ENCODE measurements around the gene ACTN1. TPM values are rescaled to one million over a fixed set of nuclear protein-coding genes. Genes with fewer than 3 reads are reported as not detected.

ACTN1 gene
- polyA plus RNA-seq, 1 of the 3 experiments (the other 2 are of a cell fraction) = 319 TPM

DNA sequence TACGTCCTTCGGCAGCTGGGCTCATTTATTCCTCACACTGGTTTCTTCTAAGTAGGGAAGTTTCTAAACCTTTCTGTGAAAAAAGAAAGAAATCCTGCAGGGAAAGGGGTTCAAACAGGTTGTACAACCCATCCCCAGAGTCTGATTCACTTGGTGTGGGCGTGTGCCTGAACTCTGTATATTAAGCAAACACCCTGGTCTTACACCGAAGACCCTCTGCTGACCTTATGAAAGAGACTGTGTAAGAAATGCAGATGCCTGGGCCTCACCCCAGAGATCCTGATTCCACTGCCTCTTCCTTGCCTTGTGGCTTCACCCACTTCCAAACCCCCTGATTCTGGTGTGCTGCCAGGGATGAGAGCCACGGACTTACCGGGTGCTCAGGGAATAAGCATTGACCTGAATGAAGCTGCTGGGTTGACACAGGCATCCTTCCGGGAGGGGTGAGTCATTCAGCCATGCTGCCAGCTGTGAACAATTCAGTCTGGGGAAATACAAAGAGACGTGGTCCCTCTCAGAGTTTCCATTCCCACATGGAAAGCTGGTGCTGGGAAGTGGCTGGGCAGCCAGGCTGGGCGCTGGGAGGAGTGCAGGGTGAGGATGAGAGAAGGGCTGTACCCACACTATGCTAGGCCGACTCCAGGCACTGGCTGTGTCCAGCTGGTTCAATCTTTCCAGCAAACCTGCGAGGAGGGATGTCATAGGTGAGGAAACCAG lies 26.5 kb upstream of the ACTN1 start (continued):
- TF ChIP-seq REST (IDR thresholded peaks at IDR 0.05; ENCODE audit: low read depth, low read length) (0 out of 2 replicates have a peak, but pooled peaks have one; percentile 46), NFIC (IDR thresholded peaks at IDR 0.05; ENCODE audit: borderline replicate concordance) (peak; percentile 63; the same call in 1 of the 2 replicates), FOSL2 (IDR thresholded peaks at IDR 0.05; ENCODE audit: borderline replicate concordance, low read depth) (peak; percentile 92), GATA2 (CRISPR knock-in tag; IDR thresholded peaks at IDR 0.05) (no peak), EZH2phosphoT487 (IDR thresholded peaks at IDR 0.05; ENCODE audit: borderline replicate concordance, low read depth) (no peak), EP300 (IDR thresholded peaks at IDR 0.05; ENCODE audit: borderline replicate concordance in 1 of 2, low read depth in 1 of 2, low read length in 1 of 2) (peak; percentile 19 to 77; a peak in 2 of 4 replicates), NRF1 (IDR thresholded peaks at IDR 0.05; ENCODE audit: low read depth, low read length) (no peak), TAF1 (IDR thresholded peaks at IDR 0.05; ENCODE audit: borderline replicate concordance, low read depth, low read length) (peak; percentile 8; the same call in 1 of the 2 replicates), RAD21 (IDR thresholded peaks at IDR 0.05; ENCODE audit: low read length) (no peak), TEAD4 (IDR thresholded peaks at IDR 0.05; ENCODE audit: borderline replicate concordance, insufficient read depth) (no peak), MXI1 (IDR thresholded peaks at IDR 0.05; ENCODE audit: low read depth, low read length) (peak; percentile 28; the same call in 1 of the 2 replicates), FOXM1 (IDR thresholded peaks at IDR 0.05; ENCODE audit: low read depth) (no peak), MEF2A (IDR thresholded peaks at IDR 0.05; ENCODE audit: borderline replicate concordance, low read depth) (no peak), PBX3 (IDR thresholded peaks at IDR 0.05) (peak; percentile 86), ELF1 (IDR thresholded peaks at IDR 0.05) (peak; percentile 39; the same call in 1 of the 2 replicates), TCF12 (IDR thresholded peaks at IDR 0.05) (peak; percentile 90), FOXJ3 (CRISPR knock-in tag; IDR thresholded peaks at IDR 0.05) (no peak), GABPA (IDR thresholded peaks at IDR 0.05; ENCODE audit: low read depth) (no peak), SIN3A (IDR thresholded peaks at IDR 0.05; ENCODE audit: borderline replicate concordance, low read depth, low read length) (peak; percentile 77; the same call in 1 of the 2 replicates), RFX5 (IDR thresholded peaks at IDR 0.05; ENCODE audit: low read length) (no peak), JUND (IDR thresholded peaks at IDR 0.05) (peak; percentile 91)
- TF ChIP-seq, protein P1, sequence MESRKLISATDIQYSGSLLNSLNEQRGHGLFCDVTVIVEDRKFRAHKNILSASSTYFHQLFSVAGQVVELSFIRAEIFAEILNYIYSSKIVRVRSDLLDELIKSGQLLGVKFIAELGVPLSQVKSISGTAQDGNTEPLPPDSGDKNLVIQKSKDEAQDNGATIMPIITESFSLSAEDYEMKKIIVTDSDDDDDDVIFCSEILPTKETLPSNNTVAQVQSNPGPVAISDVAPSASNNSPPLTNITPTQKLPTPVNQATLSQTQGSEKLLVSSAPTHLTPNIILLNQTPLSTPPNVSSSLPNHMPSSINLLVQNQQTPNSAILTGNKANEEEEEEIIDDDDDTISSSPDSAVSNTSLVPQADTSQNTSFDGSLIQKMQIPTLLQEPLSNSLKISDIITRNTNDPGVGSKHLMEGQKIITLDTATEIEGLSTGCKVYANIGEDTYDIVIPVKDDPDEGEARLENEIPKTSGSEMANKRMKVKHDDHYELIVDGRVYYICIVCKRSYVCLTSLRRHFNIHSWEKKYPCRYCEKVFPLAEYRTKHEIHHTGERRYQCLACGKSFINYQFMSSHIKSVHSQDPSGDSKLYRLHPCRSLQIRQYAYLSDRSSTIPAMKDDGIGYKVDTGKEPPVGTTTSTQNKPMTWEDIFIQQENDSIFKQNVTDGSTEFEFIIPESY (IDR thresholded peaks at IDR 0.05; ENCODE audit: borderline replicate concordance, low read depth) = no peak
- TF ChIP-seq, protein P2, sequence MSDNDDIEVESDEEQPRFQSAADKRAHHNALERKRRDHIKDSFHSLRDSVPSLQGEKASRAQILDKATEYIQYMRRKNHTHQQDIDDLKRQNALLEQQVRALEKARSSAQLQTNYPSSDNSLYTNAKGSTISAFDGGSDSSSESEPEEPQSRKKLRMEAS (IDR thresholded peaks at IDR 0.05; ENCODE audit: low read depth) = peak; percentile 86
- TF ChIP-seq, protein P3, sequence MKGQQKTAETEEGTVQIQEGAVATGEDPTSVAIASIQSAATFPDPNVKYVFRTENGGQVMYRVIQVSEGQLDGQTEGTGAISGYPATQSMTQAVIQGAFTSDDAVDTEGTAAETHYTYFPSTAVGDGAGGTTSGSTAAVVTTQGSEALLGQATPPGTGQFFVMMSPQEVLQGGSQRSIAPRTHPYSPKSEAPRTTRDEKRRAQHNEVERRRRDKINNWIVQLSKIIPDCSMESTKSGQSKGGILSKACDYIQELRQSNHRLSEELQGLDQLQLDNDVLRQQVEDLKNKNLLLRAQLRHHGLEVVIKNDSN (IDR thresholded peaks at IDR 0.05; ENCODE audit: borderline replicate concordance, low read depth) = no peak
